Measurements from ENCODE around the gene PER1.

PER1 gene

GRCh38 chr17:8117367-8117979, 34.7 kb downstream of the PER1 start:
- Histone ChIP-seq H3K36me3 (ENCODE audit: control insufficient read depth, insufficient read depth, low read length) (no peaks in the 10 kb centered on the region), H3K4me3 (replicated peaks; ENCODE audit: low read depth, low read length) (no peak overlapping the region; the same call in 1 of the 2 replicates), H3K27me3 (replicated peaks; ENCODE audit: control insufficient read depth, insufficient read depth, low read length) (peaks cover 3% of the 10 kb centered on the region)
- no peak for DNase-seq (ENCODE audit: extremely low read depth, insufficient read length)
- no peak for TF ChIP-seq CTCF (IDR thresholded peaks at IDR 0.05; ENCODE audit: insufficient read depth, low read length, poor library complexity, severe bottlenecking)

GRCh38 chr17:8116776-8117175, 35.4 kb downstream of the PER1 start:
- no peak for TF ChIP-seq CTCF (IDR thresholded peaks at IDR 0.05; ENCODE audit: insufficient read depth, low read length, poor library complexity, severe bottlenecking)
- H3K36me3 ChIP-seq (ENCODE audit: control insufficient read depth, insufficient read depth, low read length) = no peaks in the 10 kb centered on the region
- no peak overlapping the region for H3K4me3 ChIP-seq (replicated peaks; ENCODE audit: low read depth, low read length)
- H3K27me3 ChIP-seq (replicated peaks; ENCODE audit: control insufficient read depth, insufficient read depth, low read length) = peaks cover 3% of the 10 kb centered on the region
- no peak for DNase-seq (ENCODE audit: extremely low read depth, insufficient read length)

GRCh38 chr17:8110907-8111306, 41.3 kb downstream of the PER1 start:
- no peaks in the 10 kb centered on the region; the same call in 1 of the 2 replicates for H3K27me3 ChIP-seq (replicated peaks; ENCODE audit: control insufficient read depth, insufficient read depth, low read length)
- TF ChIP-seq CTCF (IDR thresholded peaks at IDR 0.05; ENCODE audit: insufficient read depth, low read length, poor library complexity, severe bottlenecking) = no peak

GRCh38 chr17:8110456-8110804, 41.8 kb downstream of the PER1 start:
- no peak for DNase-seq (ENCODE audit: extremely low read depth, insufficient read length)
- no peaks in the 10 kb centered on the region for H3K36me3 ChIP-seq (ENCODE audit: control insufficient read depth, insufficient read depth, low read length)
- H3K4me3 ChIP-seq (replicated peaks; ENCODE audit: low read depth, low read length) = no peak overlapping the region
- TF ChIP-seq CTCF (IDR thresholded peaks at IDR 0.05; ENCODE audit: insufficient read depth, low read length, poor library complexity, severe bottlenecking) = no peak
- H3K27me3 ChIP-seq (replicated peaks; ENCODE audit: control insufficient read depth, insufficient read depth, low read length) = no peaks in the 10 kb centered on the region; the same call in 1 of the 2 replicates

More at GRCh38 chr17:8110907-8111306, 41.3 kb downstream of the PER1 start:
- H3K36me3 ChIP-seq (ENCODE audit: control insufficient read depth, insufficient read depth, low read length) = no peaks in the 10 kb centered on the region
- no peak for DNase-seq (ENCODE audit: extremely low read depth, insufficient read length)
- H3K4me3 ChIP-seq (replicated peaks; ENCODE audit: low read depth, low read length) = no peak overlapping the region

- Histone ChIP-seq H3K36me3 (ENCODE audit: control insufficient read depth, insufficient read depth, low read length) (no peaks in the 10 kb centered on the region), H3K27me3 (replicated peaks; ENCODE audit: control insufficient read depth, insufficient read depth, low read length) (no peaks in the 10 kb centered on the region; the same call in 1 of the 2 replicates), H3K4me3 (replicated peaks; ENCODE audit: low read depth, low read length) (peak overlapping the region; percentile 43)
- TF ChIP-seq CTCF (IDR thresholded peaks at IDR 0.05; ENCODE audit: insufficient read depth, low read length, poor library complexity, severe bottlenecking) = peak; percentile 98
- peak; percentile 67 for DNase-seq (ENCODE audit: extremely low read depth, insufficient read length)
Observed at GRCh38 chr17:8109661-8110455, 42.3 kb downstream of the PER1 start.
